NB4 (cell line): ENCODE results near the gene ITPR2.
A peak's percentile ranks its signal among the peaks of the same experiment; 100 is the strongest.

Source experiments
- DNase-seq: peaks from one replicate; pipeline ENCODE4 v3.0.0; 2010; ENCODE audit warnings: low read depth
- H3K4me3 ChIP-seq: one replicate; pipeline ENCODE4 v1.5.1; 2011; ENCODE audit warnings: mild to moderate bottlenecking, low read depth, low read length, moderate library complexity
- MAX ChIP-seq: IDR thresholded peaks from 2 replicates; pipeline ENCODE4 v1.6.1; 2011; ENCODE audit warnings: low read depth, low read length
- MYC ChIP-seq: IDR thresholded peaks from 2 replicates; pipeline ENCODE4 v1.6.1; 2011; ENCODE audit warnings: low read depth, low read length
- POLR2A ChIP-seq: IDR thresholded peaks from 2 replicates; pipeline ENCODE4 v1.6.1; 2011; ENCODE audit warnings: mild to moderate bottlenecking; ENCODE audit not compliant: insufficient read length; ENCODE audit errors: extremely low read depth
- TF ChIP-seq, protein P1 (sequence below): IDR thresholded peaks from one replicate; pipeline ENCODE4 v1.5.1; 2012; ENCODE audit warnings: low read depth, low read length

The ITPR2 gene

DNA sequence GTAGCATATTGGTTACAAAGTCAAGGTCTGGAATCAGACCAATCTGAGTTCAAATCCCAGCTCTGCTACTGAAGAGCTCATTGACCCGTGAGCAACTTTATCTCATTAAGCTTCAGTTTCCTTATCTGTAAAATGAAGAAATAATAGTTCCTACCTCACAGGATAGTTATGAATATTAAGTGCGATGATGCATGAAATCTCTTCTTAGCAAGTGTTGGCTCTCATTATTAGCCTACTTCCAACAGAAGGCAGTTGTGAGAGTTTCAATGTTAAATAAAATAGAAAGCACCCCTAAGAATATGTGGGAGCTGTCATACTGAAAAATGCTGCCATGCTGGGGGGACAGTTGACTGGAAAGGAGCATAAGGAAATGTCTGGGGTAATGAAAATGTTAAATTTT lies 39.0 kb upstream of the ITPR2 start:
- TF ChIP-seq MAX (no peak), MYC (no peak), POLR2A (no peak)
- TF ChIP-seq, protein P1, sequence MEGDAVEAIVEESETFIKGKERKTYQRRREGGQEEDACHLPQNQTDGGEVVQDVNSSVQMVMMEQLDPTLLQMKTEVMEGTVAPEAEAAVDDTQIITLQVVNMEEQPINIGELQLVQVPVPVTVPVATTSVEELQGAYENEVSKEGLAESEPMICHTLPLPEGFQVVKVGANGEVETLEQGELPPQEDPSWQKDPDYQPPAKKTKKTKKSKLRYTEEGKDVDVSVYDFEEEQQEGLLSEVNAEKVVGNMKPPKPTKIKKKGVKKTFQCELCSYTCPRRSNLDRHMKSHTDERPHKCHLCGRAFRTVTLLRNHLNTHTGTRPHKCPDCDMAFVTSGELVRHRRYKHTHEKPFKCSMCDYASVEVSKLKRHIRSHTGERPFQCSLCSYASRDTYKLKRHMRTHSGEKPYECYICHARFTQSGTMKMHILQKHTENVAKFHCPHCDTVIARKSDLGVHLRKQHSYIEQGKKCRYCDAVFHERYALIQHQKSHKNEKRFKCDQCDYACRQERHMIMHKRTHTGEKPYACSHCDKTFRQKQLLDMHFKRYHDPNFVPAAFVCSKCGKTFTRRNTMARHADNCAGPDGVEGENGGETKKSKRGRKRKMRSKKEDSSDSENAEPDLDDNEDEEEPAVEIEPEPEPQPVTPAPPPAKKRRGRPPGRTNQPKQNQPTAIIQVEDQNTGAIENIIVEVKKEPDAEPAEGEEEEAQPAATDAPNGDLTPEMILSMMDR = no peak

DNA sequence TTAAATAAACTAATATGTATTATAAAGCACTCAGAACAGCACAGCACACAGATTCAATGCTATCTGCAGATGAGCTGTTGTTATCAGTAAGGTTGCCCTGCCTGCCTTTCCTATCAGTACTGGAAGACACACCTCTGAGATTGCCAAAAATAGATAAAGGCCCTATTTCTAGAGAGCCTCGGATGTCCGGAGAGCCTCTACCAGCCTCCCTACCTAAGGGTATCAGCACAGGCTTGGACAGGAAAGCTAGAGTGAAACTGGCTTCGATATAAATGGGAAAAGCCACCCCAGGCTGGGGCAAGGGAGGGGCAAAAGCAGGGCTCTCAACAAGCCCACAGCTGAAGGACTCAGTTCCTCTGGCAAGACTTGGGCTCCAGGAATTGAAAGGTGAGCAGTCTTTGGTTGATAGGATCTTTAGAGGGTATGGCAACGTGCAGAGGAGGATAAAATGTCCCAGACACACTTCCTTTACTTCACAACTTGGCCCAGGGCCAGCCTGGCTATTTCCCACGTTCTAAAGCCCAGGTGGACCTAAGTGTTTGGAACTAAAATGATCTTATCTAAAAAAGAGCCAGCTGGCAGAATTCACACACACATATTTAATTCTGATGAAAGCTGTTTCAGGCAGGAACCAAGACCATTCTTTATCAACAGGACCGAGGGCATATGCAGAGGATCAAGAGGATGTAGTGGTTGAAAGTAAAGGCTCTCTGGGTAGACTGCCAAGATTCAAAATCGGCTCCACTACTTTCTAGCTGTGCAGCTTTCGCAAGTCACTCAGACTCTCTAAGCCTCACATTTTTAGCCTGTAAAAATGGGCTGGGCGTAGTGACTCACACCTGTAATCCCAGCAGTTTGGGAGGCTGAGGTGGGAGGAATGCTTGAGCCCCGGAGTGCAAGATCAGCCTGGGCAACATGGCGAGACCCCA lies 37.8 kb upstream of the ITPR2 start:
- no peak for TF ChIP-seq POLR2A
- TF ChIP-seq MAX = no peak
- TF ChIP-seq MYC = no peak
- TF ChIP-seq, protein P1 = no peak
- DNase-seq = peak; percentile 85
- no peak overlapping the region for H3K4me3 ChIP-seq

More for the DNA sequence above, 39.0 kb upstream of the ITPR2 start:
- DNase-seq = no peak
- no peak overlapping the region for H3K4me3 ChIP-seq

DNA sequence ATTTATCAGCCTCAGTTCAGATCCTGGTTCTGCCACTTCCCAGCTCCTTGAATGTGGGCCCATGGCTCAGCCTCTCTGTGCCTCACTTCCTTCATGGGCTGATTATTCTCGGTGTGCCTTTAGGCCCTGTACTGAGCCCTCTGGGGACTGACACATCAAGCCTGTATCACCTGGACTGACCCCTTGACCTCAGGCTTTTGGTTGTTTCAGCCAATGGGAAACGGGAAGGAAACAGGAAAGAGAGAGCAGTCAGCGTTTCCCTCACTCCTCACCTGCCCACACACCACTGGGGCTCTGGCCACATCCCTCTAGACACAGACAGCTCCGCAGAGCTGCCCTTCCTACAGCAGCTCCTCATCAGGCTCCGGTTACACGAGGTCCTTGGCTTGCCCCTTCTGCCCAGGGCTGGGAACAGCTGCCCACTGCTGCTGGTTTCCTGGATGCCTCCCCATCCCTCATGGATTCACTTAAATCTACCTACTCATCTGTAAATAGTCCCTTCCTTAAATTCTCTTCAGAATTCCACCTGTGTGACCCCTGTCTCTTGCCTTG lies 37.0 kb upstream of the ITPR2 start:
- no peak for DNase-seq
- no peak overlapping the region for H3K4me3 ChIP-seq
- TF ChIP-seq, protein P1 = no peak
- no peak for TF ChIP-seq MYC
- no peak for TF ChIP-seq POLR2A

DNA sequence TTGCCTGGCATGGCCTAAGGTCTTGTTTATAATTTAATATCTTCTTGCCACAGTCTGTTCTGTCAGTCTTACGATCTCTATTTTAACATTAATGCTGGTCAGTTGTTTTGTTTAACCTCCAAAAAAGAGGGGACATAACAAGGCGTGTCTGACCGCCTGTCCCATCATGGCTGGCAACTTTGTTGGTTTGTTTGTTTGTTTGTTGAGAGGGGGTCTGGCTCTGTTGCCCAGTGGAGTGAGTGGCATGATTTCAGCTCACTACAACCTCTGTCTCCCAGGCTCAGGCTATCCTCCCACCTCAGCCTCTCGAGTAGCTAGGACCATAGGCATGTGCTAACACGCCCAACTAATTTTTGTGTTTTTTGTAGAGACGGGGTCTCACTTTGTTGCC lies 36.1 kb upstream of the ITPR2 start:
- H3K4me3 ChIP-seq = no peak overlapping the region
- TF ChIP-seq, protein P1 = no peak
- TF ChIP-seq POLR2A = no peak
- TF ChIP-seq MAX = no peak
- TF ChIP-seq MYC = no peak
- no peak for DNase-seq

- no peak for TF ChIP-seq MAX
- TF ChIP-seq POLR2A = no peak
- no peak for TF ChIP-seq MYC
- TF ChIP-seq, protein P1 = no peak
- no peak overlapping the region for H3K4me3 ChIP-seq
- no peak for DNase-seq
Measured at GRCh38 chr12:26868447-26869103, 35.6 kb upstream of the ITPR2 start.
